ENCODE data around the gene PPP2R2D. TPM values are rescaled to one million over a fixed set of nuclear protein-coding genes. Genes with fewer than 3 reads are reported as not detected.
"Not testable (repeated sequence)": the region's sequence is repeated elsewhere in the genome, so short reads cannot be mapped to it uniquely, and the experiment has no call there.

Gene PPP2R2D
- total RNA-seq, 6 experiments from 2014 or later: 10.9 to 16.6 (median 14.3) TPM

- DNase-seq (no peak), ATAC-seq (peak in 1 of 4 donors; percentile 35)
- peaks cover 0 to 10% (median 4%) of the 10 kb centered on the region in 4 donors for H3K4me1 ChIP-seq
- no peak overlapping the region for H3K27ac ChIP-seq
- intact Hi-C loops (cut with DNase I): no loop called here
- TF ChIP-seq CTCF (IDR thresholded peaks at IDR 0.05) (no peak), POLR2A (IDR thresholded peaks at IDR 0.05) (no peak)
- no peaks in the 10 kb centered on the region for H3K9me3 ChIP-seq
- 60% methylated on average over 6 of the region's 6 CpGs for WGBS (ENCODE audit: insufficient coverage, low coverage, low lambda C conversion rate, missing lambda C conversion rate)
- no peak overlapping the region for H3K4me3 ChIP-seq
- H3K36me3 ChIP-seq: no peaks in the 10 kb centered on the region
- no peaks in the 10 kb centered on the region for H3K27me3 ChIP-seq
These were observed 83.0 kb downstream of the PPP2R2D start for GRCh38 chr10:131983780-131984179.

- H3K9me3 ChIP-seq; H3K27ac ChIP-seq; ATAC-seq; H3K36me3 ChIP-seq; intact Hi-C loops (cut with DNase I); DNase-seq; H3K4me3 ChIP-seq; H3K27me3 ChIP-seq; H3K4me1 ChIP-seq: not testable (repeated sequence)
- 92% methylated on average over 5 of the region's 7 CpGs for WGBS (ENCODE audit: insufficient coverage, low coverage, low lambda C conversion rate, missing lambda C conversion rate)
These were observed 86.0 kb downstream of the PPP2R2D start for GRCh38 chr10:131986851-131987250.

GRCh38 chr10:131987301-131987700 is 86.5 kb downstream of the PPP2R2D start:
- H3K4me3 ChIP-seq; H3K4me1 ChIP-seq; H3K27ac ChIP-seq; H3K9me3 ChIP-seq; DNase-seq; H3K36me3 ChIP-seq; H3K27me3 ChIP-seq; intact Hi-C loops (cut with DNase I); ATAC-seq: not testable (repeated sequence)
- 89% methylated on average over 5 of the region's 5 CpGs for WGBS (ENCODE audit: insufficient coverage, low coverage, low lambda C conversion rate, missing lambda C conversion rate)

GRCh38 chr10:131987786-131988185 is 87.0 kb downstream of the PPP2R2D start:
- H3K36me3 ChIP-seq; H3K4me3 ChIP-seq; DNase-seq; H3K4me1 ChIP-seq; ATAC-seq; intact Hi-C loops (cut with DNase I); H3K27me3 ChIP-seq; H3K9me3 ChIP-seq; H3K27ac ChIP-seq: not testable (repeated sequence)
- 76% methylated on average over 3 of the region's 3 CpGs for WGBS (ENCODE audit: insufficient coverage, low coverage, low lambda C conversion rate, missing lambda C conversion rate)

- no peaks in the 10 kb centered on the region for H3K9me3 ChIP-seq
- no peak for ATAC-seq
- no peak overlapping the region for H3K27ac ChIP-seq
- H3K4me3 ChIP-seq: no peak overlapping the region
- TF ChIP-seq POLR2A (IDR thresholded peaks at IDR 0.05) (no peak), CTCF (IDR thresholded peaks at IDR 0.05) (no peak)
- H3K36me3 ChIP-seq: no peaks in the 10 kb centered on the region
- intact Hi-C loops (cut with DNase I): no loop called here
- no peak for DNase-seq
- no peaks in the 10 kb centered on the region for H3K27me3 ChIP-seq
- 88% methylated on average over 3 of the region's 3 CpGs for WGBS (ENCODE audit: insufficient coverage, low coverage, low lambda C conversion rate, missing lambda C conversion rate)
- peaks cover 0 to 12% (median 5%) of the 10 kb centered on the region in 4 donors for H3K4me1 ChIP-seq
These were observed 90.9 kb downstream of the PPP2R2D start for GRCh38 chr10:131991726-131992125.

GRCh38 chr10:131993275-131993674 is 92.5 kb downstream of the PPP2R2D start:
- WGBS (ENCODE audit: insufficient coverage, low coverage, low lambda C conversion rate, missing lambda C conversion rate): 92% methylated on average over 14 of the region's 14 CpGs
- H3K4me3 ChIP-seq: no peak overlapping the region
- ATAC-seq (no peak), DNase-seq (no peak)
- no peak for TF ChIP-seq POLR2A (IDR thresholded peaks at IDR 0.05)
- no peak for TF ChIP-seq CTCF (IDR thresholded peaks at IDR 0.05)
- peaks cover 0 to 24% (median 12%) of the 10 kb centered on the region in 4 donors for H3K4me1 ChIP-seq
- intact Hi-C loops (cut with DNase I): no loop called here
- no peaks in the 10 kb centered on the region for H3K36me3 ChIP-seq
- no peaks in the 10 kb centered on the region for H3K9me3 ChIP-seq
- no peaks in the 10 kb centered on the region for H3K27me3 ChIP-seq
- no peak overlapping the region for H3K27ac ChIP-seq

Measured in right lobe of liver (tissue), 6 donors.